ENCODE data around the gene BSN. TPM values are rescaled to one million over a fixed set of nuclear protein-coding genes. Genes with fewer than 3 reads are reported as not detected.
A peak's percentile ranks its signal among the peaks of the same experiment; 100 is the strongest.

BSN gene
- total RNA-seq, 2 donors from 2014 or later, result 0.17 to 0.21 TPM

- H3K27me3 Mint-ChIP-seq (ENCODE audit: low read depth), result no peaks in the 10 kb centered on the region
- H3K27ac Mint-ChIP-seq, result peak within 1 kb of the TSS; percentile 47
- H3K4me3 Mint-ChIP-seq, result peak within 1 kb of the TSS; percentile 80 to 93
- H3K36me3 Mint-ChIP-seq (ENCODE audit: insufficient read depth in 2 of 2), result peaks cover 0 to 4% of the 10 kb centered on the region in 2 donors
- peak; percentile 67 to 71 for ATAC-seq (replicated peaks in 1 of 2)
- H3K4me1 Mint-ChIP-seq (ENCODE audit: low read depth), result peaks cover 41% of the 10 kb centered on the region
- H3K9me3 Mint-ChIP-seq, result no peaks in the 10 kb centered on the region
- DNase-seq, result peak; percentile 93 to 95
These were observed 165.1 kb downstream of the BSN start, which contains the start of gene AMIGO3 for GRCh38 chr3:49719214-49719884. AMIGO3 (minus strand) TSS chr3:49719684; CDS start chr3:49719465, 219 bp downstream.

Other genes with a start within 250 kb of the BSN start
- 10 to 100 TPM; 70.2 to 76.5 TPM for gene USP4, start 214.4 kb upstream of the BSN start, total RNA-seq
- gene GPX1, start 196.1 kb upstream of the BSN start, total RNA-seq, result 100 to 1,000 TPM; 112 to 124 TPM
- 100 to 1,000 TPM; 458 to 468 TPM for gene RHOA, start 142.5 kb upstream of the BSN start, total RNA-seq
- 10 to 100 TPM; 22.0 to 23.4 TPM for gene TCTA, start 142.1 kb upstream of the BSN start, total RNA-seq
- gene AMT, start 132.0 kb upstream of the BSN start, total RNA-seq, result 1 to 10 TPM; 7.4 to 7.5 TPM
- gene NICN1, start 125.2 kb upstream of the BSN start, total RNA-seq, result 10 to 100 TPM; 15.3 to 18.4 TPM
- gene DAG1, start 84.2 kb upstream of the BSN start, total RNA-seq, result 10 to 100 TPM in 1 of 2 donors, 1 to 10 TPM in 1; 9.1 to 10.3 TPM
- 100 to 1,000 TPM in 1 of 2 donors, 10 to 100 TPM in 1; 82.7 to 108 TPM for gene APEH, start 119.9 kb downstream of the BSN start, total RNA-seq
- 10 to 100 TPM; 27.9 to 29.8 TPM for gene MST1, start 135.0 kb downstream of the BSN start, total RNA-seq
- 10 to 100 TPM; 35.1 to 35.2 TPM for gene RNF123, start 135.1 kb downstream of the BSN start, total RNA-seq
- under 1 TPM; 0.19 to 0.72 TPM for gene AMIGO3, start 165.2 kb downstream of the BSN start, total RNA-seq
- gene GMPPB, start 169.5 kb downstream of the BSN start, total RNA-seq, result 10 to 100 TPM; 22.3 to 33.4 TPM
- gene IP6K1, start 232.1 kb downstream of the BSN start, total RNA-seq, result 10 to 100 TPM; 36.5 to 37.4 TPM
- under 1 TPM in 1 of 2 donors, not detected in 1; 0.39 TPM for gene CDHR4, start 245.4 kb downstream of the BSN start, total RNA-seq
- 1 to 10 TPM; 1.2 to 1.5 TPM for gene INKA1, start 248.8 kb downstream of the BSN start, total RNA-seq

Measured in activated T-cell treated with anti-CD3 and anti-CD28 coated beads, Interleukin-2, amount 50 U/mL, for 72 hours (primary cell).